OCI-LY1 (cell line): ENCODE results near the gene PLPP4.

Experiments used
- EZH2 ChIP-seq: fragments of 200-600 bp; sonication (generic), shearing (Covaris generic); IDR thresholded peaks from 2 replicates; pipeline ENCODE4 v1.8.0; 2017; ENCODE audit warnings: borderline replicate concordance, mixed run types, mild to moderate bottlenecking, antibody characterized with exemption, low read length, moderate library complexity, mixed read lengths
- TF ChIP-seq, protein P1 (sequence below): fragments of 200-600 bp; sonication (generic), shearing (Covaris generic); IDR thresholded peaks from 2 replicates; pipeline ENCODE4 v1.5.1; 2017; ENCODE audit warnings: mild to moderate bottlenecking, antibody characterized with exemption, low read length, moderate library complexity, mixed read lengths

DNA sequence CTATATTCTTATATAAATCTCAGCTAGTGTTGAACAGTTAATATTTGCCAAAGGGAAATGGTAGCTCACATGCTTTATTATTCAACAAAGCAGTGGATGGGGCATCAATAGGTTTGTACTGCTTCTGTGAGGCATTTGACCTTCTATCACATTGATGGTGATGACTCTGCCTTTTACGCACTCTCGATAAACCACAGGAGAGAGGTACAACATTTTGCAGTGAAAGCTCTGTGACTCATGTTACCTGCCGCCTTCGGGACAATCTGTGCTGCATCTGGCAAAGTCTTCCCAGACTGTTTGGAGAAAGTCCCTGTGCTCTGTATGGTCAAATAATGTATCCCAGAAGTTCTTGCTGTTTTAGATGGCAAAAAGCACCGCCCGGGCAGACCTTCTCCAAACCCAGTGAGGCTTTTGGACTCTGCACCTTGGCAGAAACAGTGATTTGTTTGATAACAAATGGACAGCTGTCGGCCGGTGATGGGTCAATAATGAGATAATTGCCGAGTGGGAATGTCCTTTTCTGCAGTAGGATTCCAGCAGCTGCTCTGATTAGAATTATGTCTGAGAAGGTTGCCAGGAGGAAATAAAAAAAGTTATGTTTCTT, 61.0 kb downstream of the PLPP4 start:
- TF ChIP-seq, protein P1, sequence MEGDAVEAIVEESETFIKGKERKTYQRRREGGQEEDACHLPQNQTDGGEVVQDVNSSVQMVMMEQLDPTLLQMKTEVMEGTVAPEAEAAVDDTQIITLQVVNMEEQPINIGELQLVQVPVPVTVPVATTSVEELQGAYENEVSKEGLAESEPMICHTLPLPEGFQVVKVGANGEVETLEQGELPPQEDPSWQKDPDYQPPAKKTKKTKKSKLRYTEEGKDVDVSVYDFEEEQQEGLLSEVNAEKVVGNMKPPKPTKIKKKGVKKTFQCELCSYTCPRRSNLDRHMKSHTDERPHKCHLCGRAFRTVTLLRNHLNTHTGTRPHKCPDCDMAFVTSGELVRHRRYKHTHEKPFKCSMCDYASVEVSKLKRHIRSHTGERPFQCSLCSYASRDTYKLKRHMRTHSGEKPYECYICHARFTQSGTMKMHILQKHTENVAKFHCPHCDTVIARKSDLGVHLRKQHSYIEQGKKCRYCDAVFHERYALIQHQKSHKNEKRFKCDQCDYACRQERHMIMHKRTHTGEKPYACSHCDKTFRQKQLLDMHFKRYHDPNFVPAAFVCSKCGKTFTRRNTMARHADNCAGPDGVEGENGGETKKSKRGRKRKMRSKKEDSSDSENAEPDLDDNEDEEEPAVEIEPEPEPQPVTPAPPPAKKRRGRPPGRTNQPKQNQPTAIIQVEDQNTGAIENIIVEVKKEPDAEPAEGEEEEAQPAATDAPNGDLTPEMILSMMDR: no peak
- TF ChIP-seq EZH2: no peak
